Small intestine (tissue), 7 donors: Measurements from ENCODE around the gene AQP3. TPM values are rescaled to one million over a fixed set of nuclear protein-coding genes. Genes with fewer than 3 reads are reported as not detected.
"Not testable (repeated sequence)": the region's sequence is repeated elsewhere in the genome, so short reads cannot be mapped to it uniquely, and the experiment has no call there.

Experiments used
- DNase-seq, 2 donors: peaks; one replicate each; pipeline versions ENCODE4 v3.0.0 to v3.0.0-alpha.2; 2013
- FAIRE-seq: peaks from 2 replicates; lab custom pipeline; 2012; peaks lifted over from hg19 to GRCh38; lab: Jason Lieb, UNC
- H3K27ac ChIP-seq, 3 donors: one replicate each; pipeline ENCODE4 v1.5.1; 2013; ENCODE audit warnings: low read length in 2 of 3, mild to moderate bottlenecking in 2 of 3, control low read depth in 1 of 3, inconsistent platforms in 1 of 3, low read depth in 1 of 3, moderate library complexity in 1 of 3
- H3K27me3 ChIP-seq, 3 donors: one replicate each; pipeline ENCODE4 v1.6.1; 2013; ENCODE audit warnings: low read length in 3 of 3, inconsistent platforms in 1 of 3; ENCODE audit not compliant: control insufficient read depth in 3 of 3, insufficient read depth in 3 of 3
- H3K36me3 ChIP-seq, 3 donors: one replicate each; pipeline ENCODE4 v1.6.1; 2013; ENCODE audit warnings: low read length in 3 of 3, inconsistent platforms in 1 of 3, low read depth in 1 of 3, mild to moderate bottlenecking in 1 of 3, moderate library complexity in 1 of 3; ENCODE audit not compliant: control insufficient read depth in 3 of 3, insufficient read depth in 2 of 3
- H3K4me1 ChIP-seq, 3 donors: one replicate each; pipeline ENCODE4 v1.6.1; 2013; ENCODE audit warnings: low read length in 2 of 3, inconsistent platforms in 1 of 3, low read depth in 1 of 3, mild to moderate bottlenecking in 1 of 3, moderate library complexity in 1 of 3; ENCODE audit not compliant: control insufficient read depth in 3 of 3, insufficient read depth in 2 of 3
- H3K4me3 ChIP-seq, 3 donors: one replicate each; pipeline ENCODE4 v1.5.1; 2013; ENCODE audit warnings: low read length in 3 of 3, control low read depth in 1 of 3, inconsistent platforms in 1 of 3, low read depth in 1 of 3, mild to moderate bottlenecking in 1 of 3, moderate library complexity in 1 of 3
- H3K9me3 ChIP-seq, 2 donors: one replicate each; pipeline ENCODE4 v1.6.1; 2013; ENCODE audit warnings: low read depth in 1 of 2, low read length in 1 of 2; ENCODE audit not compliant: control insufficient read depth in 2 of 2, insufficient read depth in 1 of 2
- WGBS, 3 donors: extraction: QIAGEN DNeasy Blood & Tissue Kit; methylation state at CpG; one replicate each; pipeline ENCODE4 v1.1.7; 2013; 5-methylcytosine and 5-hydroxymethylcytosine counted together
- polyA plus RNA-seq, 4 donors: library from polyadenylated mRNA; stranded (reverse) in 3 of 4; unstranded in 1 of 4; fragments of 200-250 nt in 3 of 4; fragments of 120-200 nt in 1 of 4; gene quantifications; one replicate each; pipeline versions ENCODE4 v1.2.1 to v1.2.3, GENCODE V29; 2013
- donor health status: healthy with polysubstance abuse.
- donor health status: control.
- donor health status: control.
- donor health status: Bipolar disorder and iron deficiency.
- donor health status: healthy.

AQP3 gene
- polyA plus RNA-seq, 4 donors, result 36.6 to 173 (median 138) TPM

- not testable (repeated sequence) for H3K9me3 ChIP-seq, H3K4me3 ChIP-seq, FAIRE-seq, H3K36me3 ChIP-seq, H3K27ac ChIP-seq, H3K27me3 ChIP-seq, DNase-seq
- H3K4me1 ChIP-seq, result peaks cover 0 to 10% (median 0%) of the 10 kb centered on the region in 3 donors
- 61 to 77% (median 68%) methylated on average over 4 of the region's 4 CpGs for WGBS, 3 donors
Measured at GRCh38 chr9:33399047-33399446, 48.3 kb downstream of the AQP3 start.

- not testable (repeated sequence) for H3K27ac ChIP-seq, DNase-seq, H3K27me3 ChIP-seq, H3K9me3 ChIP-seq, H3K4me3 ChIP-seq, H3K36me3 ChIP-seq, FAIRE-seq
- H3K4me1 ChIP-seq, result peaks cover 0 to 14% (median 0%) of the 10 kb centered on the region in 3 donors
- WGBS, 3 donors, result 54 to 63% (median 61%) methylated on average over 3 of the region's 4 CpGs
Measured at GRCh38 chr9:33397801-33398200, 49.6 kb downstream of the AQP3 start.

DNA sequence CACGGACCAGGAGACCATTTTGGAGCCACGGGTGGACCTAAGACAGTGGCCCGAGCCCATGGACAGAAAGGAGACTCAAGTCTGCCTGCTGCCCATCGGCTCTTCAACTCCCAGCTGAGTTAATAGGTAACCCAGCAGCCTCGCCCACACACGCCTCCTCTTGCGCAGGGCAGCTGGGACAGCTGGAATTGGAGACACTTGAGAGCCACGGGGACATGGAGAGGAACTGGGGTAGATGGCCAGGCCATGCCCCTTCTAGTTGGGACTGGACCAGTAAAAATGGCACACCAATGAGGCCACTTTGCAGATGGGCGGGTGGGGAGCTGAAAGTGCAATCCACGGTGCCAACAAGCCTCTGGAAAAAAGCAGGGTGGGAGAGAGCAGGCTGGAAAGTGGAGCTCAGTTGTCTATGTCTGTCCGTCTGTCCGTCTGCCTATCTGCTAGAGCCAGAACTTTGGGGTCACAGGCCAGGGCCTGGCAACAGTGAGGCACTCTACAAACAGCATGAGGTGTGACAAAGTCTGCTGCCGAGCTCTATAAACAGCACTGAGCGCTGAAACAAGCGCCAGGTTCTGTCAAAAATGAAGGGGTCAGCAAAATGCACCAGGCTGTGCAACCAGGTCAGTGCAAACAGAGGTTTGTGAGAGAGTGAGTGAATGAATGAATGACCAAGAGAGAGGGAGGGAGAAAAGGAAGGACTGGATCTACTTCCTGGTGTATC lies 52.1 kb downstream of the AQP3 start:
- H3K27ac ChIP-seq, result peak overlapping the region in 1 of 3 donors; percentile 83
- peak; percentile 87 to 90 for DNase-seq
- H3K4me1 ChIP-seq, result peaks cover 0 to 35% (median 0%) of the 10 kb centered on the region in 3 donors
- H3K27me3 ChIP-seq, H3K36me3 ChIP-seq, FAIRE-seq, H3K9me3 ChIP-seq: not testable (repeated sequence)
- WGBS, 3 donors, result 23 to 70% (median 50%) methylated on average over 15 of the region's 15 CpGs
- H3K4me3 ChIP-seq, result peak overlapping the region in 2 of 3 donors; percentile 44 to 67

GRCh38 chr9:33393986-33394385 lies 53.4 kb downstream of the AQP3 start:
- Histone ChIP-seq H3K4me1 (peaks cover 0 to 39% (median 0%) of the 10 kb centered on the region in 3 donors), H3K27ac (peak overlapping the region in 2 of 3 donors; percentile 86 to 92), H3K4me3 (peak overlapping the region in 2 of 3 donors; percentile 44 to 67)
- H3K27me3 ChIP-seq, FAIRE-seq, H3K9me3 ChIP-seq, DNase-seq, H3K36me3 ChIP-seq: not testable (repeated sequence)
- WGBS, 3 donors, result 55 to 71% (median 71%) methylated on average over 3 of the region's 3 CpGs

- H3K27me3 ChIP-seq, result no peaks in the 10 kb centered on the region
- H3K4me3 ChIP-seq, result peak overlapping the region in 2 of 3 donors; percentile 44 to 67
- WGBS, 3 donors, result 31 to 65% (median 43%) methylated on average over 11 of the region's 11 CpGs
- H3K27ac ChIP-seq, result peak overlapping the region in 2 of 3 donors; percentile 86 to 92
- peaks cover 0 to 5% (median 0%) of the 10 kb centered on the region in 3 donors for H3K36me3 ChIP-seq
- peaks cover 0 to 39% (median 0%) of the 10 kb centered on the region in 3 donors for H3K4me1 ChIP-seq
- FAIRE-seq (no peak), DNase-seq (peak in 1 of 2 donors; percentile 37)
- H3K9me3 ChIP-seq, result no peaks in the 10 kb centered on the region
Measured at GRCh38 chr9:33393581-33393980, 53.8 kb downstream of the AQP3 start.

- peak overlapping the region in 1 of 3 donors; percentile 44 for H3K4me3 ChIP-seq
- WGBS, 3 donors, result 15 to 57% (median 39%) methylated on average over 7 of the region's 7 CpGs
- peaks cover 0 to 39% (median 0%) of the 10 kb centered on the region in 3 donors for H3K4me1 ChIP-seq
- not testable (repeated sequence) for H3K27me3 ChIP-seq, H3K9me3 ChIP-seq, FAIRE-seq, H3K36me3 ChIP-seq
- peak; percentile 72 to 88 for DNase-seq
- peak overlapping the region; percentile 76 to 92 (median 86) for H3K27ac ChIP-seq
Measured at GRCh38 chr9:33392591-33393021, 54.8 kb downstream of the AQP3 start.

Other genes with a start within 250 kb of the AQP3 start
- gene SPINK4, start 207.4 kb downstream of the AQP3 start, polyA plus RNA-seq, result 1,000 to 10,000 TPM in 2 of 4 donors, 100 to 1,000 TPM in 2; 361 to 2,061 (median 934) TPM
- gene BAG1, start 182.9 kb downstream of the AQP3 start, polyA plus RNA-seq, result 100 to 1,000 TPM in 3 of 4 donors, 10 to 100 TPM in 1; 66.7 to 194 (median 132) TPM
- 100 to 1,000 TPM in 2 of 4 donors, 10 to 100 TPM in 2; 78.1 to 212 (median 134) TPM for gene CHMP5, start 182.5 kb downstream of the AQP3 start, polyA plus RNA-seq
- 10 to 100 TPM; 12.6 to 34.7 (median 22.1) TPM for gene NFX1, start 157.1 kb downstream of the AQP3 start, polyA plus RNA-seq
- 10 to 100 TPM; 18.7 to 55.1 (median 35.6) TPM for gene AQP7, start 45.0 kb downstream of the AQP3 start, polyA plus RNA-seq
- 10 to 100 TPM in 3 of 4 donors, 1 to 10 TPM in 1; 8.5 to 19.6 (median 14.7) TPM for gene NOL6, start 26.3 kb upstream of the AQP3 start, polyA plus RNA-seq
- gene ANKRD18B, start 76.7 kb upstream of the AQP3 start, polyA plus RNA-seq, result under 1 TPM in 2 of 4 donors, not detected in 2; 0.13 to 0.48 TPM